Measurements from ENCODE around the gene MRPL4. TPM values are rescaled to one million over a fixed set of nuclear protein-coding genes. Genes with fewer than 3 reads are reported as not detected.

The MRPL4 gene
- total RNA-seq, 1 experiment from 2014 or later = 112 TPM

DNA sequence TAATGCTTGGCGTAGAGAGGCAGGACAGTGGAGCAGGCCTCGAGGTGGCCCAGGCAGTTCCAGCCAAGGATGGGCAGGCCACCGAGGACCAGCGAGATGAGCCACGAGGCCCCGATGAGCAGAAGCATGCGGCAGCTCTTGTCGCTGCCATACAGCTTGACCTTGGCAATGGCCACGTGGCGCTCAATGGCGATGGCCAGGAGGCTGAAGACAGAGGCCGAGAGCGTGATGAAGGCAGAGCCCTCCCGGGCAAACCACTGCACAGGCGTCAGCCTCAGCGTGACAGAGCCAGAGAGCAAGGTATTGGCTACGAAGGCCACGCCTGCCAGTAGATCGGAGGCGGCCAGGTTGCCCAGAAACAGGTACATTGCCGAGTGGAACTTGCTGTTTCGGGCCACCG is 27.7 kb upstream of the MRPL4 start (continued):
- TF ChIP-seq, protein P1, sequence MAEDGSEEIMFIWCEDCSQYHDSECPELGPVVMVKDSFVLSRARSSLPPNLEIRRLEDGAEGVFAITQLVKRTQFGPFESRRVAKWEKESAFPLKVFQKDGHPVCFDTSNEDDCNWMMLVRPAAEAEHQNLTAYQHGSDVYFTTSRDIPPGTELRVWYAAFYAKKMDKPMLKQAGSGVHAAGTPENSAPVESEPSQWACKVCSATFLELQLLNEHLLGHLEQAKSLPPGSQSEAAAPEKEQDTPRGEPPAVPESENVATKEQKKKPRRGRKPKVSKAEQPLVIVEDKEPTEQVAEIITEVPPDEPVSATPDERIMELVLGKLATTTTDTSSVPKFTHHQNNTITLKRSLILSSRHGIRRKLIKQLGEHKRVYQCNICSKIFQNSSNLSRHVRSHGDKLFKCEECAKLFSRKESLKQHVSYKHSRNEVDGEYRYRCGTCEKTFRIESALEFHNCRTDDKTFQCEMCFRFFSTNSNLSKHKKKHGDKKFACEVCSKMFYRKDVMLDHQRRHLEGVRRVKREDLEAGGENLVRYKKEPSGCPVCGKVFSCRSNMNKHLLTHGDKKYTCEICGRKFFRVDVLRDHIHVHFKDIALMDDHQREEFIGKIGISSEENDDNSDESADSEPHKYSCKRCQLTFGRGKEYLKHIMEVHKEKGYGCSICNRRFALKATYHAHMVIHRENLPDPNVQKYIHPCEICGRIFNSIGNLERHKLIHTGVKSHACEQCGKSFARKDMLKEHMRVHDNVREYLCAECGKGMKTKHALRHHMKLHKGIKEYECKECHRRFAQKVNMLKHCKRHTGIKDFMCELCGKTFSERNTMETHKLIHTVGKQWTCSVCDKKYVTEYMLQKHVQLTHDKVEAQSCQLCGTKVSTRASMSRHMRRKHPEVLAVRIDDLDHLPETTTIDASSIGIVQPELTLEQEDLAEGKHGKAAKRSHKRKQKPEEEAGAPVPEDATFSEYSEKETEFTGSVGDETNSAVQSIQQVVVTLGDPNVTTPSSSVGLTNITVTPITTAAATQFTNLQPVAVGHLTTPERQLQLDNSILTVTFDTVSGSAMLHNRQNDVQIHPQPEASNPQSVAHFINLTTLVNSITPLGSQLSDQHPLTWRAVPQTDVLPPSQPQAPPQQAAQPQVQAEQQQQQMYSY (CRISPR knock-in tag; IDR thresholded peaks at IDR 0.05) = no peak
- no peak for TF ChIP-seq ZNF317 (CRISPR knock-in tag; IDR thresholded peaks at IDR 0.05; ENCODE audit: borderline replicate concordance, low read depth)

DNA sequence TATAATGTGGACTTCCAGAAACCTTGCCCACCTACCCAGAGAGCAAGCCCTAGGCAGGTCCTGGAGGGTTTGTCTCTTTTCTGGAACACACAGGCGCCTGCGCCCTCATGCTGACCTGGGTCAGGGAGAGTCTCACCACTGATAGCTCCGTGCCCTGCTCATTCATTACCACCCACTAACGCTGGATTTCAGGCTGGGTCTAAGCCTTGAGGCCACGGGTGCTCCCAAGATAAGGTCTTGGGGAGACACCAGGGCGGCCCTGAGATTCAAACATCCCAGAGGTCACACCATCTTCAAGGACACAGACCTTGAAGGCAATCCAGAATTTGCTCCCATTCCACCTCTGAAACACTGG is 26.0 kb upstream of the MRPL4 start:
- TF ChIP-seq, protein P2, sequence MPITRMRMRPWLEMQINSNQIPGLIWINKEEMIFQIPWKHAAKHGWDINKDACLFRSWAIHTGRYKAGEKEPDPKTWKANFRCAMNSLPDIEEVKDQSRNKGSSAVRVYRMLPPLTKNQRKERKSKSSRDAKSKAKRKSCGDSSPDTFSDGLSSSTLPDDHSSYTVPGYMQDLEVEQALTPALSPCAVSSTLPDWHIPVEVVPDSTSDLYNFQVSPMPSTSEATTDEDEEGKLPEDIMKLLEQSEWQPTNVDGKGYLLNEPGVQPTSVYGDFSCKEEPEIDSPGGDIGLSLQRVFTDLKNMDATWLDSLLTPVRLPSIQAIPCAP (CRISPR knock-in tag; IDR thresholded peaks at IDR 0.05) = no peak
- TF ChIP-seq IRF2 (CRISPR knock-in tag; IDR thresholded peaks at IDR 0.05; ENCODE audit: borderline replicate concordance, low read depth) = no peak
- TF ChIP-seq, protein P3, sequence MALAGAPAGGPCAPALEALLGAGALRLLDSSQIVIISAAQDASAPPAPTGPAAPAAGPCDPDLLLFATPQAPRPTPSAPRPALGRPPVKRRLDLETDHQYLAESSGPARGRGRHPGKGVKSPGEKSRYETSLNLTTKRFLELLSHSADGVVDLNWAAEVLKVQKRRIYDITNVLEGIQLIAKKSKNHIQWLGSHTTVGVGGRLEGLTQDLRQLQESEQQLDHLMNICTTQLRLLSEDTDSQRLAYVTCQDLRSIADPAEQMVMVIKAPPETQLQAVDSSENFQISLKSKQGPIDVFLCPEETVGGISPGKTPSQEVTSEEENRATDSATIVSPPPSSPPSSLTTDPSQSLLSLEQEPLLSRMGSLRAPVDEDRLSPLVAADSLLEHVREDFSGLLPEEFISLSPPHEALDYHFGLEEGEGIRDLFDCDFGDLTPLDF (CRISPR knock-in tag; IDR thresholded peaks at IDR 0.05) = no peak
- no peak for TF ChIP-seq GABPB1 (CRISPR knock-in tag; IDR thresholded peaks at IDR 0.05)
- TF ChIP-seq, protein P4, sequence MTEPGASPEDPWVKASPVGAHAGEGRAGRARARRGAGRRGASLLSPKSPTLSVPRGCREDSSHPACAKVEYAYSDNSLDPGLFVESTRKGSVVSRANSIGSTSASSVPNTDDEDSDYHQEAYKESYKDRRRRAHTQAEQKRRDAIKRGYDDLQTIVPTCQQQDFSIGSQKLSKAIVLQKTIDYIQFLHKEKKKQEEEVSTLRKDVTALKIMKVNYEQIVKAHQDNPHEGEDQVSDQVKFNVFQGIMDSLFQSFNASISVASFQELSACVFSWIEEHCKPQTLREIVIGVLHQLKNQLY (CRISPR knock-in tag; IDR thresholded peaks at IDR 0.05) = no peak
- TF ChIP-seq ZNF416 (CRISPR knock-in tag; IDR thresholded peaks at IDR 0.05) = no peak
- TF ChIP-seq, protein P5, sequence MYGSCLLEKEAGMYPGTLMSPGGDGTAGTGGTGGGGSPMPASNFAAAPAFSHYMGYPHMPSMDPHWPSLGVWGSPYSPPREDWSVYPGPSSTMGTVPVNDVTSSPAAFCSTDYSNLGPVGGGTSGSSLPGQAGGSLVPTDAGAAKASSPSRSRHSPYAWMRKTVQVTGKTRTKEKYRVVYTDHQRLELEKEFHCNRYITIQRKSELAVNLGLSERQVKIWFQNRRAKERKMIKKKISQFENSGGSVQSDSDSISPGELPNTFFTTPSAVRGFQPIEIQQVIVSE (CRISPR knock-in tag; IDR thresholded peaks at IDR 0.05; ENCODE audit: borderline replicate concordance) = no peak
- peaks cover 8% of the 10 kb centered on the region for H3K36me3 Mint-ChIP-seq
- H3K27me3 Mint-ChIP-seq (ENCODE audit: low read depth) = no peaks in the 10 kb centered on the region; the same call in 1 of the 2 replicates
- H3K27ac Mint-ChIP-seq = peak overlapping the region; percentile 53; the same call in 1 of the 2 replicates
- H3K4me3 Mint-ChIP-seq = no peak overlapping the region
- CTCF ChIA-PET = interaction anchor here (0.5 to 3.6 kb wide), 3 partner anchors 24 to 583 kb away, joined by 3 to 43 read pairs (median 6); no protein-coding TSS in a partner anchor
- H3K9me3 Mint-ChIP-seq = no peaks in the 10 kb centered on the region
- POLR2A ChIA-PET = no interaction called here
- DNase-seq (ENCODE audit: low spot score) (no peak), ATAC-seq (no peak)
- H3K4me1 Mint-ChIP-seq = peaks cover 10% of the 10 kb centered on the region

DNA sequence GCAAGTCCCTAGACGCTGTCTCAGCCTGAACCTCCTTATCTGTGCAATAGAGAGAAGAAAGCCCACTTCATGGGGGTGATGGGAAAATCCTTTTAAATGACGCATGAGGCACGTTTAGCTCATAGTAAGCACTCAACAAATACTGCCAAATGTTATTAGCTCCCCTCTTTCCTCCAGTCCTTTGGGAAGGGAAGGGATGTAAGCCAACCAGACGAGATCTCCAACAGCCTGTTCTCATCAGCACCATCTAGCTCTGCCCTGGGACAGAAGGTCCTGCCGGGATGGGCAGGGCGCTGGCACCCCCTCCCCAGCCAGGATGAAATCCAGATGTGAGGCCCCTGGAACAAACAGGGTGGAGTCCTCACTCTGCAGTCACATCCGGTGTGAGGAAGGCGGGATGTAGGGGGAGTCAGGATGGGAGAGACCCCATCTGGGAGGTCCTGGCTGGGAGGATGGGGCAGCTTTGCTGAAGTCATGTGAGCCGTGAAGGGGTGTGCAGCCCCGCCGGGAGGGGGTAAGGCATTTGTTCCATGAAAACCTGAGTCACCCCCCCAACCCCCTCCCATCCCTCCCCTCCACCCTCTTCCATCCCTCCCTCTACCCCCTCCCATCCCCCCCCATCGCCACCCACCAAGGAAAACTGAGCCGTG is 25.5 kb upstream of the MRPL4 start:
- peaks cover 10% of the 10 kb centered on the region for H3K4me1 Mint-ChIP-seq
- H3K9me3 Mint-ChIP-seq = no peaks in the 10 kb centered on the region
- H3K27me3 Mint-ChIP-seq (ENCODE audit: low read depth) = no peaks in the 10 kb centered on the region; the same call in 1 of the 2 replicates
- DNase-seq (ENCODE audit: low spot score) (no peak), ATAC-seq (no peak)
- H3K36me3 Mint-ChIP-seq = peaks cover 8% of the 10 kb centered on the region
- TF ChIP-seq FOXK1 (CRISPR knock-in tag; IDR thresholded peaks at IDR 0.05) (no peak), ZNF138 (CRISPR knock-in tag; conservative IDR thresholded peaks at IDR 0.05) (no peak), NFYB (CRISPR knock-in tag; conservative IDR thresholded peaks at IDR 0.05; ENCODE audit: low read depth) (no peak), ZNF232 (CRISPR knock-in tag; IDR thresholded peaks at IDR 0.05) (no peak)
- TF ChIP-seq, protein P6, sequence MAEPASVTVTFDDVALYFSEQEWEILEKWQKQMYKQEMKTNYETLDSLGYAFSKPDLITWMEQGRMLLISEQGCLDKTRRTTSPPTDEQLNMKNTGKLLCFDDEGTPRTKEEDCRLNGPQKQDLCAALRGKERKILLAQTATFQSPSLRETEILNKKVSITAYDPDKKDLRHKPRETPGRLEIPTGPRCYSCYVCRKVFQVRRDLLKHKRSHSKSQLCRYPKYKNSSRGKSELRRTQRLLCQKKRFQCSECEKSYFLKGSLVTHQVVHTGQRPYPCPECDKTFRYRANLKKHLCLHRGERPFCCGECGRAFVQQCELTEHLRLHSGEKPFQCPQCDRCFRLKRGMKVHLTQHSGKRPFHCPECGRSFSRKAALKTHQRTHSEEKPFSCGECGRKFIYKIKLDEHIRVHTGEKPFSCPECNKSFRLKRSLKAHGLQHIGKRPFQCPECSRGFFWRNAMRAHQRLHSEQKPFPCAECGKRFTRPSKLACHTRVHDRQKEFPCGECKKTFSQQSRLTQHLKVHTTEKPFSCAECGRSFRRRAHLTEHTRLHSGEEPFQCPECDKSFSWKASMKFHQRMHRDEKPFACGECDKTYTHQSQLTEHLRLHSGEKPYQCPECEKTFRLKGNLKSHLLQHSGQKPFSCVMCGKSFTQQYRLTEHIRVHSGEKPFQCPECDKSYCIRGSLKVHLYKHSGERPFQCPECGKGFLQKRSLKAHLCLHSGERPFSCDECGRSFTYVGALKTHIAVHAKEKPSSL (CRISPR knock-in tag; conservative IDR thresholded peaks at IDR 0.05) = no peak
- TF ChIP-seq, protein P7, sequence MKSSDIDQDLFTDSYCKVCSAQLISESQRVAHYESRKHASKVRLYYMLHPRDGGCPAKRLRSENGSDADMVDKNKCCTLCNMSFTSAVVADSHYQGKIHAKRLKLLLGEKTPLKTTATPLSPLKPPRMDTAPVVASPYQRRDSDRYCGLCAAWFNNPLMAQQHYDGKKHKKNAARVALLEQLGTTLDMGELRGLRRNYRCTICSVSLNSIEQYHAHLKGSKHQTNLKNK (CRISPR knock-in tag; IDR thresholded peaks at IDR 0.05) = no peak
- TF ChIP-seq, protein P8, sequence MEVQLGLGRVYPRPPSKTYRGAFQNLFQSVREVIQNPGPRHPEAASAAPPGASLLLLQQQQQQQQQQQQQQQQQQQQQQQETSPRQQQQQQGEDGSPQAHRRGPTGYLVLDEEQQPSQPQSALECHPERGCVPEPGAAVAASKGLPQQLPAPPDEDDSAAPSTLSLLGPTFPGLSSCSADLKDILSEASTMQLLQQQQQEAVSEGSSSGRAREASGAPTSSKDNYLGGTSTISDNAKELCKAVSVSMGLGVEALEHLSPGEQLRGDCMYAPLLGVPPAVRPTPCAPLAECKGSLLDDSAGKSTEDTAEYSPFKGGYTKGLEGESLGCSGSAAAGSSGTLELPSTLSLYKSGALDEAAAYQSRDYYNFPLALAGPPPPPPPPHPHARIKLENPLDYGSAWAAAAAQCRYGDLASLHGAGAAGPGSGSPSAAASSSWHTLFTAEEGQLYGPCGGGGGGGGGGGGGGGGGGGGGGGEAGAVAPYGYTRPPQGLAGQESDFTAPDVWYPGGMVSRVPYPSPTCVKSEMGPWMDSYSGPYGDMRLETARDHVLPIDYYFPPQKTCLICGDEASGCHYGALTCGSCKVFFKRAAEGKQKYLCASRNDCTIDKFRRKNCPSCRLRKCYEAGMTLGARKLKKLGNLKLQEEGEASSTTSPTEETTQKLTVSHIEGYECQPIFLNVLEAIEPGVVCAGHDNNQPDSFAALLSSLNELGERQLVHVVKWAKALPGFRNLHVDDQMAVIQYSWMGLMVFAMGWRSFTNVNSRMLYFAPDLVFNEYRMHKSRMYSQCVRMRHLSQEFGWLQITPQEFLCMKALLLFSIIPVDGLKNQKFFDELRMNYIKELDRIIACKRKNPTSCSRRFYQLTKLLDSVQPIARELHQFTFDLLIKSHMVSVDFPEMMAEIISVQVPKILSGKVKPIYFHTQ (CRISPR knock-in tag; IDR thresholded peaks at IDR 0.05) = no peak
- TF ChIP-seq, protein P9, sequence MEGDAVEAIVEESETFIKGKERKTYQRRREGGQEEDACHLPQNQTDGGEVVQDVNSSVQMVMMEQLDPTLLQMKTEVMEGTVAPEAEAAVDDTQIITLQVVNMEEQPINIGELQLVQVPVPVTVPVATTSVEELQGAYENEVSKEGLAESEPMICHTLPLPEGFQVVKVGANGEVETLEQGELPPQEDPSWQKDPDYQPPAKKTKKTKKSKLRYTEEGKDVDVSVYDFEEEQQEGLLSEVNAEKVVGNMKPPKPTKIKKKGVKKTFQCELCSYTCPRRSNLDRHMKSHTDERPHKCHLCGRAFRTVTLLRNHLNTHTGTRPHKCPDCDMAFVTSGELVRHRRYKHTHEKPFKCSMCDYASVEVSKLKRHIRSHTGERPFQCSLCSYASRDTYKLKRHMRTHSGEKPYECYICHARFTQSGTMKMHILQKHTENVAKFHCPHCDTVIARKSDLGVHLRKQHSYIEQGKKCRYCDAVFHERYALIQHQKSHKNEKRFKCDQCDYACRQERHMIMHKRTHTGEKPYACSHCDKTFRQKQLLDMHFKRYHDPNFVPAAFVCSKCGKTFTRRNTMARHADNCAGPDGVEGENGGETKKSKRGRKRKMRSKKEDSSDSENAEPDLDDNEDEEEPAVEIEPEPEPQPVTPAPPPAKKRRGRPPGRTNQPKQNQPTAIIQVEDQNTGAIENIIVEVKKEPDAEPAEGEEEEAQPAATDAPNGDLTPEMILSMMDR (IDR thresholded peaks at IDR 0.05) = no peak
- no peak overlapping the region for H3K4me3 Mint-ChIP-seq
- CTCF ChIA-PET = interaction anchor here (0.5 to 3.6 kb wide), 4 partner anchors 24 to 582 kb away, joined by 3 to 43 read pairs (median 4); no protein-coding TSS in a partner anchor
- peak overlapping the region; percentile 53; the same call in 1 of the 2 replicates for H3K27ac Mint-ChIP-seq
- POLR2A ChIA-PET = interaction anchor here (0.6 kb wide), 1 partner anchor 63 kb away, joined by 3 read pairs; no protein-coding TSS in a partner anchor

Measured in WTC11 (cell line).